K562 (cell line): Measurements from ENCODE around the gene UNC13A. TPM values are rescaled to one million over a fixed set of nuclear protein-coding genes. Genes with fewer than 3 reads are reported as not detected.

Source experiments
- ATAC-seq: fragments of 200-7000 bp; cut with Tn5 transposase; 3 replicates; pipeline ENCODE4 v1.9.1; 2020; ENCODE audit warnings: moderate library complexity
- BruUV-seq: library from RNA; stranded (reverse); fragments of 400-500 nt; replicated peaks from 2 replicates; lab custom pipeline; 2021; lab: Mats Ljungman, UMichigan
- CTCF ChIA-PET: fragments of 300-600 bp; formaldehyde crosslinking; extraction: SDS; loops from one replicate; lab custom pipeline; 2021; ENCODE audit warnings: low intra/inter-chr PET ratio; lab: Yijun Ruan, JAX
- POLR2A ChIA-PET: fragments of 300-600, 350-650 bp; sonication (Branson Sonifier 250); formaldehyde crosslinking; extraction: SDS; loops from one replicate; lab custom pipeline; 2021; ENCODE audit warnings: antibody characterized with exemption, inconsistent platforms; lab: Yijun Ruan, JAX
- DNase-seq, 4 experiments: peaks; one replicate each; pipeline versions ENCODE4 v3.0.0 to v3.0.0-alpha.2; 2011 to 2018; ENCODE audit warnings: low spot score in 3 of 4, mixed read lengths in 3 of 4; ENCODE audit errors: extremely low read depth in 1 of 4
- FAIRE-seq: peaks from 2 replicates; lab custom pipeline; 2011; peaks lifted over from hg19 to GRCh38; lab: Jason Lieb, UNC
- H2AFZ ChIP-seq: 2 replicates; pipeline ENCODE4 v1.6.0; 2011; ENCODE audit warnings: low read depth, low read length, control low read depth, inconsistent platforms
- H3K27ac ChIP-seq: fragments of 200-600 bp; 3 replicates; pipeline ENCODE4 v1.8.0; 2011; ENCODE audit warnings: low read depth, mild to moderate bottlenecking, control low read depth, inconsistent platforms, low read length, moderate library complexity, mixed read lengths; ENCODE audit errors: extremely low read depth
- H3K27me3 ChIP-seq, 2 experiments: fragments of 300-600 bp in 1 of 2; 2 replicates in 1 of 2; 3 replicates in 1 of 2; pipeline versions ENCODE4 v1.6.0 to v1.8.0; 2011; ENCODE audit warnings: inconsistent platforms in 2 of 2, low read length in 2 of 2, mild to moderate bottlenecking in 1 of 2, mixed read lengths in 1 of 2, moderate library complexity in 1 of 2; ENCODE audit not compliant: control insufficient read depth in 2 of 2, insufficient read depth in 2 of 2
- H3K36me3 ChIP-seq: fragments of 300-600 bp; 3 replicates; pipeline ENCODE4 v1.8.0; 2011; ENCODE audit warnings: mild to moderate bottlenecking, low read length, inconsistent platforms; ENCODE audit not compliant: control insufficient read depth, insufficient read depth
- H3K4me1 ChIP-seq, 2 experiments: fragments of 200-600 bp in 1 of 2; replicated peaks in 1 of 2; 2 replicates in 1 of 2; 3 replicates in 1 of 2; pipeline versions ENCODE4 v1.5.1 to v1.8.0; 2011; ENCODE audit warnings: inconsistent platforms in 2 of 2, low read length in 2 of 2, mild to moderate bottlenecking in 1 of 2, mixed read lengths in 1 of 2, moderate library complexity in 1 of 2; ENCODE audit not compliant: control insufficient read depth in 2 of 2, insufficient read depth in 2 of 2
- H3K4me2 ChIP-seq: 2 replicates; pipeline ENCODE4 v1.6.1; 2011; ENCODE audit warnings: low read length, control low read depth, inconsistent platforms, mixed read lengths; ENCODE audit not compliant: insufficient read depth
- H3K4me3 ChIP-seq: fragments of 200-600 bp; sonication (generic), shearing (Covaris generic); 2 replicates; pipeline ENCODE4 v1.5.1; 2016; ENCODE audit warnings: control low read depth, inconsistent platforms
- H3K79me2 ChIP-seq: fragments of 200-600 bp; 3 replicates; pipeline ENCODE4 v1.8.0; 2011; ENCODE audit warnings: low read length, inconsistent platforms; ENCODE audit not compliant: control insufficient read depth, insufficient read depth
- H3K9ac ChIP-seq, 2 experiments: 2 replicates each; pipeline versions ENCODE4 v1.6.0 to v1.6.1; 2011; ENCODE audit warnings: low read depth in 2 of 2, low read length in 2 of 2, control low read depth in 1 of 2, inconsistent platforms in 1 of 2, mild to moderate bottlenecking in 1 of 2, mixed read lengths in 1 of 2; ENCODE audit not compliant: insufficient read depth in 1 of 2
- H3K9me1 ChIP-seq: one replicate; pipeline ENCODE4 v1.6.0; 2011; ENCODE audit warnings: inconsistent platforms, mild to moderate bottlenecking, low read length, moderate library complexity; ENCODE audit not compliant: control insufficient read depth, insufficient read depth
- H3K9me3 ChIP-seq: replicated peaks from 2 replicates; pipeline ENCODE4 v1.5.1; 2011; ENCODE audit warnings: low read depth, low read length, inconsistent platforms; ENCODE audit not compliant: control insufficient read depth, insufficient read depth
- H4K20me1 ChIP-seq: replicated peaks from 2 replicates; pipeline ENCODE4 v1.6.1; 2011; ENCODE audit warnings: low read length, inconsistent platforms, mixed read lengths; ENCODE audit not compliant: control insufficient read depth, insufficient read depth
- ADNP ChIP-seq: fragments of 200-800 bp; sonication (Bioruptor generic); IDR thresholded peaks from 2 replicates; pipeline ENCODE4 v1.6.1; 2016; ENCODE audit warnings: missing genetic modification characterization, missing compliant biosample characterization
- BHLHE40 ChIP-seq: IDR thresholded peaks from 2 replicates; pipeline ENCODE4 v1.6.1; 2011; ENCODE audit warnings: low read length, improper control_type of control experiment
- CBX3 ChIP-seq, 2 experiments: IDR thresholded peaks; 1 replicate in 1 of 2; 2 replicates in 1 of 2; pipeline ENCODE4 v1.6.1; 2012; ENCODE audit warnings: inconsistent platforms in 2 of 2, low read length in 2 of 2, borderline replicate concordance in 1 of 2, control low read depth in 1 of 2
- CBX5 ChIP-seq: IDR thresholded peaks from 2 replicates; pipeline ENCODE4 v1.6.1; 2014; ENCODE audit warnings: low read depth, borderline replicate concordance
- FOXJ3 ChIP-seq: sonication (generic); formaldehyde crosslinking; IDR thresholded peaks from 2 replicates; pipeline ENCODE4 v1.4.0; 2020; ENCODE audit warnings: mild to moderate bottlenecking, missing genetic modification reagents
- HDAC1 ChIP-seq, 2 experiments: fragments of 450-650 bp; IDR thresholded peaks; 2 replicates each; pipeline ENCODE4 v1.6.1; 2016 to 2017; ENCODE audit warnings: inconsistent platforms in 1 of 2, mild to moderate bottlenecking in 1 of 2, moderate library complexity in 1 of 2
- ILF3 ChIP-seq: fragments of 450-650 bp; IDR thresholded peaks from 2 replicates; pipeline ENCODE4 v1.6.1; 2018; ENCODE audit warnings: antibody characterized with exemption, mild to moderate bottlenecking, moderate library complexity, borderline replicate concordance
- JUN ChIP-seq, 2 experiments: sonication (generic) in 1 of 2; formaldehyde crosslinking in 1 of 2; IDR thresholded peaks; 2 replicates each; pipeline versions ENCODE4 v1.6.1 to v1.8.0; 2012 to 2022; ENCODE audit warnings: borderline replicate concordance in 2 of 2, mild to moderate bottlenecking in 2 of 2, improper control_type of control experiment in 1 of 2, low read depth in 1 of 2, low read length in 1 of 2, missing genetic modification reagents in 1 of 2
- MEF2D ChIP-seq: conservative IDR thresholded peaks from 2 replicates; pipeline ENCODE4 v1.6.1; 2016; ENCODE audit warnings: low read depth, missing genetic modification characterization, missing compliant biosample characterization
- MTF1 ChIP-seq: fragments of 250-450 bp; sonication (Bioruptor Pico); IDR thresholded peaks from 2 replicates; pipeline ENCODE4 v1.9.0; 2021; ENCODE audit warnings: moderate library complexity, mild to moderate bottlenecking, inconsistent platforms, borderline replicate concordance
- NFRKB ChIP-seq: fragments of 450-650 bp; IDR thresholded peaks from 2 replicates; pipeline ENCODE4 v1.6.1; 2016; ENCODE audit warnings: low read depth
- PHF20 ChIP-seq: fragments of 450-650 bp; IDR thresholded peaks from 2 replicates; pipeline ENCODE4 v1.6.1; 2018; ENCODE audit not compliant: partially characterized antibody
- POLR2H ChIP-seq: IDR thresholded peaks from 2 replicates; pipeline ENCODE4 v1.6.1; 2016; ENCODE audit warnings: missing genetic modification characterization, low read depth, mild to moderate bottlenecking, control low read depth, missing compliant biosample characterization, moderate library complexity
- RAD51 ChIP-seq: fragments of 450-650 bp; IDR thresholded peaks from 2 replicates; pipeline ENCODE4 v1.7.1; 2016; ENCODE audit warnings: low read depth, mild to moderate bottlenecking, borderline replicate concordance
- RBFOX2 ChIP-seq: fragments of 200-400 bp; formaldehyde crosslinking; IDR thresholded peaks from 2 replicates; pipeline ENCODE4 v1.6.1; 2017; ENCODE audit warnings: low read depth, mild to moderate bottlenecking, low read length, moderate library complexity
- SP1 ChIP-seq: sonication (generic); formaldehyde crosslinking; IDR thresholded peaks from 2 replicates; pipeline ENCODE4 v1.8.1; 2022; ENCODE audit warnings: mild to moderate bottlenecking, missing genetic modification reagents
- SREBF2 ChIP-seq: sonication (generic); formaldehyde crosslinking; IDR thresholded peaks from 2 replicates; pipeline ENCODE4 v1.4.0; 2020; ENCODE audit warnings: mild to moderate bottlenecking, missing genetic modification reagents
- TGIF2 ChIP-seq: sonication (generic); formaldehyde crosslinking; IDR thresholded peaks from 2 replicates; pipeline ENCODE4 v1.8.1; 2022; ENCODE audit warnings: mild to moderate bottlenecking, missing genetic modification reagents, moderate library complexity
- ZNF717 ChIP-seq: fragments of 250-450 bp; sonication (Bioruptor Pico); IDR thresholded peaks from 2 replicates; pipeline ENCODE4 v1.5.0; 2021
- WGBS: fragments of 100-300 bp; shearing (Covaris generic); methylation state at CpG from one replicate; pipeline ENCODE4 v1.1.6; 2016; ENCODE audit warnings: low coverage, mixed read lengths; ENCODE audit not compliant: insufficient coverage; ENCODE audit errors: missing lambda C conversion rate; 5-methylcytosine and 5-hydroxymethylcytosine counted together
- in situ Hi-C: fragments of 300-500 bp; cut with MboI; formaldehyde crosslinking; loops from 4 replicates; pipeline ENCODE4 v1.15.0; 2018; ENCODE audit warnings: inconsistent platforms, mixed read lengths
- intact Hi-C: fragments of 100-400 bp; cut with micrococcal nuclease; formaldehyde crosslinking; loops from 2 replicates; pipeline ENCODE4 v1.14.2; 2022
- polyA plus RNA-seq, 8 experiments: library from polyadenylated mRNA; depleted of rRNA in 4 of 8; stranded (reverse) in 5 of 8; unstranded in 3 of 8; fragments of >200 nt; fragmentation: Nextera tagmentation in 2 of 8; fragmentation: Illumina TruSeq in 1 of 8; extraction: Ambion mirVana in 2 of 8; extraction: Trizol in 1 of 8; gene quantifications; 2 replicates each; pipeline versions ENCODE4 v1.2.1 to v1.2.3, GENCODE V29; 2011 to 2014; ENCODE audit warnings: inconsistent platforms in 1 of 8, missing spikeins in 1 of 8
- total RNA-seq, 7 experiments: library from RNA; depleted of rRNA in 6 of 7; stranded (reverse); fragments of >200 nt in 6 of 7; fragmentation: Illumina TruSeq in 2 of 7; extraction: Trizol in 2 of 7; gene quantifications; 2 replicates each; pipeline versions ENCODE4 v1.2.1 to v1.2.3, GENCODE V29; 2011 to 2021; ENCODE audit warnings: low replicate concordance in 1 of 7
- TF ChIP-seq, protein P1 (sequence below): fragments of 450-650 bp; IDR thresholded peaks from 2 replicates; pipeline ENCODE4 v1.6.1; 2017; ENCODE audit warnings: antibody characterized with exemption
- TF ChIP-seq, protein P2 (sequence below): sonication (generic); formaldehyde crosslinking; IDR thresholded peaks from 2 replicates; pipeline ENCODE4 v1.8.0; 2022; ENCODE audit warnings: missing genetic modification reagents, mild to moderate bottlenecking, borderline replicate concordance
- TF ChIP-seq, protein P3 (sequence below): fragments of 250-450 bp; sonication (Bioruptor Pico); IDR thresholded peaks from 2 replicates; pipeline ENCODE4 v1.5.0; 2021

Gene UNC13A
- total and polyA plus RNA-seq, 9 of the 15 experiments (the other 6 are each of a cell fraction or from before 2014, with no cell fraction given), result 0.03 to 1.0 (median 0.25) TPM

DNA sequence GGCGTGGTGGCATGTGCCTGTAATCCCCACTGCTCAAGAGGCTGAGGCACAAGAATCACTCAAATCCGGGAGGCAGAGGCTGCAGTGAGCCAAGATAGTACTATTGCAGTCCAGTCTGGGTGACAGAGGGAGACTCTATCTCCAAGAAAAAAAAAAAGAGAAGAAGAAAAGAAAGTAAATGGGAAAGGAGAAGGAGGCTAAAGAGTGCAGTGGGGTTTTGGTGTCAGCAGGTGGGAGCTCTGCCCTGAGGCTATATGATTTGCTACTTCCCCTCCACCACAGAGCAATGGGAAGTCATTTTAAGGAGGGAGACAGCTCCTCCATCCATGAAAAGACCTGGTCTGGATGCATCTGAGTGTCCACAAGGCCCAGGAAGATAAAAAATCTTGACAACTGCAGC lies 23.1 kb downstream of the UNC13A start:
- Histone ChIP-seq H3K4me3 (no peak overlapping the region), H3K9me3 (peaks cover 6% of the 10 kb centered on the region), H2AFZ (no peak overlapping the region), H3K4me2 (no peak overlapping the region), H3K27me3 (peaks cover 0 to 21% of the 10 kb centered on the region in 2 experiments; a peak in 3 of 5 replicates), H3K4me1 (no peaks in the 10 kb centered on the region), H3K9ac (no peak overlapping the region), H3K9me1 (no peaks in the 10 kb centered on the region), H3K36me3 (no peaks in the 10 kb centered on the region), H3K79me2 (no peaks in the 10 kb centered on the region), H3K27ac (no peak overlapping the region), H4K20me1 (no peaks in the 10 kb centered on the region)
- DNase-seq (no peak), FAIRE-seq (no peak), ATAC-seq (no peak)
- in situ Hi-C loops (no loop called here), intact Hi-C loops (no loop called here)
- WGBS, result 0% methylated on average over 2 of the region's 2 CpGs
- ChIA-PET POLR2A (no interaction called here), CTCF (no interaction called here)
- no TSS peak for BruUV-seq
- TF ChIP-seq, protein P1, sequence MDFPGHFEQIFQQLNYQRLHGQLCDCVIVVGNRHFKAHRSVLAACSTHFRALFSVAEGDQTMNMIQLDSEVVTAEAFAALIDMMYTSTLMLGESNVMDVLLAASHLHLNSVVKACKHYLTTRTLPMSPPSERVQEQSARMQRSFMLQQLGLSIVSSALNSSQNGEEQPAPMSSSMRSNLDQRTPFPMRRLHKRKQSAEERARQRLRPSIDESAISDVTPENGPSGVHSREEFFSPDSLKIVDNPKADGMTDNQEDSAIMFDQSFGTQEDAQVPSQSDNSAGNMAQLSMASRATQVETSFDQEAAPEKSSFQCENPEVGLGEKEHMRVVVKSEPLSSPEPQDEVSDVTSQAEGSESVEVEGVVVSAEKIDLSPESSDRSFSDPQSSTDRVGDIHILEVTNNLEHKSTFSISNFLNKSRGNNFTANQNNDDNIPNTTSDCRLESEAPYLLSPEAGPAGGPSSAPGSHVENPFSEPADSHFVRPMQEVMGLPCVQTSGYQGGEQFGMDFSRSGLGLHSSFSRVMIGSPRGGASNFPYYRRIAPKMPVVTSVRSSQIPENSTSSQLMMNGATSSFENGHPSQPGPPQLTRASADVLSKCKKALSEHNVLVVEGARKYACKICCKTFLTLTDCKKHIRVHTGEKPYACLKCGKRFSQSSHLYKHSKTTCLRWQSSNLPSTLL, result no peak
- TF ChIP-seq HDAC1 (IDR thresholded peaks at IDR 0.05) (no peak), CBX5 (0 out of 2 replicates have a peak, but pooled peaks have one; percentile 75), BHLHE40 (no peak), JUN (IDR thresholded peaks at IDR 0.05; ENCODE audit: borderline replicate concordance, low read depth, low read length) (no peak), JUN (CRISPR knock-in tag; IDR thresholded peaks at IDR 0.05; ENCODE audit: borderline replicate concordance) (no peak), SP1 (no peak), MEF2D (tag) (no peak), RBFOX2 (no peak), FOXJ3 (no peak), NFRKB (no peak), RAD51 (no peak), ILF3 (no peak), SREBF2 (CRISPR knock-in tag) (no peak), POLR2H (tag) (no peak), ADNP (no peak), PHF20 (no peak), ZNF717 (no peak), TGIF2 (no peak), CBX3 (IDR thresholded peaks at IDR 0.05; ENCODE audit: borderline replicate concordance in 1 of 2, low read length in 2 of 2) (peak in 1 of 2 experiments; percentile 79; a peak in 1 of 3 replicates), MTF1 (CRISPR knock-in tag) (no peak)
- TF ChIP-seq, protein P2, sequence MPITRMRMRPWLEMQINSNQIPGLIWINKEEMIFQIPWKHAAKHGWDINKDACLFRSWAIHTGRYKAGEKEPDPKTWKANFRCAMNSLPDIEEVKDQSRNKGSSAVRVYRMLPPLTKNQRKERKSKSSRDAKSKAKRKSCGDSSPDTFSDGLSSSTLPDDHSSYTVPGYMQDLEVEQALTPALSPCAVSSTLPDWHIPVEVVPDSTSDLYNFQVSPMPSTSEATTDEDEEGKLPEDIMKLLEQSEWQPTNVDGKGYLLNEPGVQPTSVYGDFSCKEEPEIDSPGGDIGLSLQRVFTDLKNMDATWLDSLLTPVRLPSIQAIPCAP (CRISPR knock-in tag), result no peak
- TF ChIP-seq, protein P3, sequence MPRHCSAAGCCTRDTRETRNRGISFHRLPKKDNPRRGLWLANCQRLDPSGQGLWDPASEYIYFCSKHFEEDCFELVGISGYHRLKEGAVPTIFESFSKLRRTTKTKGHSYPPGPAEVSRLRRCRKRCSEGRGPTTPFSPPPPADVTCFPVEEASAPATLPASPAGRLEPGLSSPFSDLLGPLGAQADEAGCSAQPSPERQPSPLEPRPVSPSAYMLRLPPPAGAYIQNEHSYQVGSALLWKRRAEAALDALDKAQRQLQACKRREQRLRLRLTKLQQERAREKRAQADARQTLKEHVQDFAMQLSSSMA, result no peak
